Fibroblast of the aortic adventitia (primary cell): ENCODE results near the gene PRMT7. TPM values are rescaled to one million over a fixed set of nuclear protein-coding genes. Genes with fewer than 3 reads are reported as not detected.

Experiments
- DNase-seq: peaks from one replicate; pipeline ENCODE4 v3.0.0-alpha.2; 2010; ENCODE audit warnings: low read depth
- H3K4me3 ChIP-seq: 2 replicates; pipeline ENCODE4 v1.5.1; 2011; ENCODE audit warnings: low read depth, mild to moderate bottlenecking, control low read depth, low read length, moderate library complexity
- total RNA-seq: library from RNA; depleted of rRNA; stranded (reverse); fragments of >200 nt; gene quantifications from 2 replicates; pipeline ENCODE4 v1.2.3, GENCODE V29; 2012; ENCODE audit warnings: low replicate concordance
- TF ChIP-seq, protein P1 (sequence below): IDR thresholded peaks from 2 replicates; pipeline ENCODE4 v1.5.1; 2011; ENCODE audit warnings: mild to moderate bottlenecking, low read length, control low read depth, inconsistent platforms; ENCODE audit not compliant: insufficient read depth

PRMT7 gene
- total RNA-seq, 1 donor, result 42.1 TPM

DNA sequence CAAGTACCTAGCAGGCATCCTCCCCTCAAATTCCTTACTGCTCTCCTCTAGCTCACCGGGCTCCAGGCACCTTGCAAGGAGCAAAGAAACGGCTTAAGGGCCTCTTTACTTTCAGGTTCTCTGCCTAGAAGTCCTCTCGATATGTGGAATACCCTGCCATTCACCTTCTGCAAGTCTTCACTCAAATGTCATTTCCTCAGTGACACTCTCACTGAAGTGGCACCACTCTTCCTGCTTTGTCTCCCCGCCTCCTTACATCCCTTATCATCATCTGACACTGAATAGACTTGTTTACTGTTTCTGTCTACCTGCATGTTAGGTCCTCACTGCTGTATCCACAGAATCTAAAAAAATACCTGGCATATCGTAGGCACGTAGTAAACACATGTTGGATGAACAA is 1.0 kb upstream of the PRMT7 start:
- TF ChIP-seq, protein P1, sequence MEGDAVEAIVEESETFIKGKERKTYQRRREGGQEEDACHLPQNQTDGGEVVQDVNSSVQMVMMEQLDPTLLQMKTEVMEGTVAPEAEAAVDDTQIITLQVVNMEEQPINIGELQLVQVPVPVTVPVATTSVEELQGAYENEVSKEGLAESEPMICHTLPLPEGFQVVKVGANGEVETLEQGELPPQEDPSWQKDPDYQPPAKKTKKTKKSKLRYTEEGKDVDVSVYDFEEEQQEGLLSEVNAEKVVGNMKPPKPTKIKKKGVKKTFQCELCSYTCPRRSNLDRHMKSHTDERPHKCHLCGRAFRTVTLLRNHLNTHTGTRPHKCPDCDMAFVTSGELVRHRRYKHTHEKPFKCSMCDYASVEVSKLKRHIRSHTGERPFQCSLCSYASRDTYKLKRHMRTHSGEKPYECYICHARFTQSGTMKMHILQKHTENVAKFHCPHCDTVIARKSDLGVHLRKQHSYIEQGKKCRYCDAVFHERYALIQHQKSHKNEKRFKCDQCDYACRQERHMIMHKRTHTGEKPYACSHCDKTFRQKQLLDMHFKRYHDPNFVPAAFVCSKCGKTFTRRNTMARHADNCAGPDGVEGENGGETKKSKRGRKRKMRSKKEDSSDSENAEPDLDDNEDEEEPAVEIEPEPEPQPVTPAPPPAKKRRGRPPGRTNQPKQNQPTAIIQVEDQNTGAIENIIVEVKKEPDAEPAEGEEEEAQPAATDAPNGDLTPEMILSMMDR, result no peak
- no peak for DNase-seq
- peak overlapping the region; percentile 93 for H3K4me3 ChIP-seq

DNA sequence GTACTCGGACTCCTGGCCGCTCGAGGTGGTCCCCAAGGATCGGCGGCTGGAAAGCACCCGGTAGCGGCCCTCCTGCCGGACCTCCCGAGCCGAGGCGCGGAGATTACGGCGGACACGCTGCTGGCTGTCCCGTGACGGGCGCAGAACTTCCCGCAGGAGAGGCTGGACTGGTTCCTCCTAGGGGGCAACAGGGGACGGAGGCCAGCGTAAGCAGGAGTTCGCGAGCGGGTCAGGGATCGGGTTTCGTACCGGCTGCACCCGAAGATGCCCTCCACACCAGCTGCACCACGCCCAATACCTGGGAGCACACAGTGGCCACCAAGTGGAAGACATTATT is 414 bp upstream of the PRMT7 start:
- TF ChIP-seq, protein P1, result no peak
- no peak for DNase-seq

DNA sequence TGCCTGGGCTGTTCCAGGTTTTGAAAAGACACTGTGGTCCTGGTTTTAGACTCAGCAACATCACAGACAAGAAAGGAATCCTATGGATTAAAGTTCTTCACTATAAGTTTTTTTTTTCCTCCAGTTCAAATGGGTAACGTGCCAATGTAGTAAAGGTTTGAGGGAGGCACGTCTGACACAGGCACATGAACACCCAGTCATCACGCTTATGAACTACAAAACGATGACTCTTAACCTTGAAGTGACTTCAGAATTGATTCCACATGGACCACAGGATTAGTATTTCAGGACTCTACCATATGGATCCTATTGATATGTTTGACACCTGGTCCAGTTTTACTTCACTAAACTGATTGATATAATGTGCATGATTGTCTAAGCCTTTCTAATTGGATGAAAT is 2.3 kb downstream of the PRMT7 start:
- no peak overlapping the region for H3K4me3 ChIP-seq
- DNase-seq, result no peak
- TF ChIP-seq, protein P1, result no peak

More for the DNA sequence above, 414 bp upstream of the PRMT7 start:
- peak overlapping the region; percentile 93 for H3K4me3 ChIP-seq

DNA sequence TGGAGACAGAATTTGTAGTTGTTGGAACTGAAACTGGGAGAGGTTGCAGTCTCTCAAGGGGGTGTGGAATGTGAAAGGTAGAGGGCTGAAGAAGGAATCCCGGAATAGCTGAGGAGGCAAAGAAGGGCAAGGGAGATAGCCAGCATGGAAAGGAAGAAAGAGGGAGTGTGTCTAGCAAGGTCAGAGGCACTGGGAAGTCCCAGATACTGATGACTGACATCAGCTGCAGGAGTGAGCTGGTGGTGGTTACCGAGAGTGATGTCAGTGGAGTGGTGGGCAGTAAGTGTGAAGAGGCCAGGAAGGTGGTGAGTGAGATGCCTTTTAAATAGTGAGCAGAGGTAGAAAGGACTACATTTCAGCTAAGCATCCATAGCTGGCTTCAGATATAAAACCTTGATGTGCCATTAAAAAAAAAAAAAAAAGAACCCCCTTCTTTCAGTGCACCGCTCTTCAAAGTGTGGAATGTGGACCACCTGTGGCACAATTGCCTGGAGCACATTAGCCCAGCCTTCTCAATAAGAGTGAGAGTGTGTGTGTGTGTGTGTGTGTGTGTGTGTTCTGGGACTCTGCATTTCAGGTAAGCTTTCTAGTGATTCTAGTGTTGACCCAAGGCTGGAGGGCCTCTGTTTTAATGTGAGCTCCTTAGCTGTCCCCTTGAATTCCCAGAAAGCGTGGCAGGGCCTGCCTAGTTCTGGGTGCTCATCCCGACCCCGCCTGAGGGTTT is 8.5 kb downstream of the PRMT7 start:
- no peak for DNase-seq
- TF ChIP-seq, protein P1, result no peak
- H3K4me3 ChIP-seq, result no peak overlapping the region

DNA sequence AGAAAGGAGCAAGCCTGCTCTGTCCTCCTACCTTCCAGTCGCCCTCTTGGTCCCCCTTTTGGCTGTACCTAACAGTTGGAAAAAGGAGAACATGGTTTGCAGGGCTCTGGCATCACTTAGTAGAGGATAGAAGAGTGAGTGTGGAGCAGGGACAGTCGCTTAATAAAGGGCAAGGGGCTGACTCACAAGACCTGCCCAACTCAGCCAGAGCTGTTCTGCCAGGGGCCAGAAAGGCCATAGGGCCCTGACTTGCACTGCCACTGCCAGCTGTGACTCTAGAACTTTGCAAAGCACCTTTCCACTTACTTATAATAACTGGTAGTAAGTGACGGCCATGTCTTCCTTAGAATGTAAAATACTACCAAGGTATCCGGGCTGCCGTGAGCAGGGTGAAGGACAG is 13.5 kb downstream of the PRMT7 start:
- no peak overlapping the region for H3K4me3 ChIP-seq
- TF ChIP-seq, protein P1, result no peak
- no peak for DNase-seq

DNA sequence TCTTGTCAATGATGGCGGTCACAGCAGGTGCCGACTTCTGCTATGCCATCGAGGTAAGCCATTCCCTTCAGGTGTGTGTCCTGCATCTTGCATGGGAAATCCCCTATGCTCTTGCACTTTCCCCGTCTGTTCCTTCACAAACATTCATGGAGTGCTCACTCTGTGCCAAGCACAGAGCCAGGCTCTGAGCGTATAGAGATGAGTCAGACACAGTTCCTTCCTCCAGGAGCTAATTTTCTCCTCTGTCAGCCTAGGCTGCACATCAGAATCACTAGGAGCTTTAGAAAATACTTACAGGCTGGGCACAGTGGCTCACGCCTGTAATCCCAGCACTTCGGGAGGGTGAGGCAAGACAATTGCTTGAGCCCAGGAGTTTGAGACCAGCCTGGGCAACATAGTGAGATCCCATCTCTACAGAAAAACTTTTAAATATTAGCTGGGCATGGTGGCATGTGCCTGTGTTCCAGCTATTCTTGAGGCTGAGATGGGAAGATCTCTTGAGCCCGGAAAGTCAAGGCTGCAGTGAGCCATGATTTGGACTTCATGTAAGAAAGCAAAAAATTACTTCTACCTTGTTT is 14.1 kb downstream of the PRMT7 start:
- no peak overlapping the region for H3K4me3 ChIP-seq
- no peak for DNase-seq
- TF ChIP-seq, protein P1, result no peak
